HG03135 (cell line): Measurements from ENCODE around the gene MICAL3.

ENCODE experiments used
- ATAC-seq: cut with Tn5 transposase; IDR thresholded peaks from one replicate; pipeline ENCODE4 v1.9.1; 2021; ENCODE audit warnings: mild to moderate bottlenecking, moderate library complexity; ENCODE audit not compliant: unreplicated experiment

Gene MICAL3

GRCh38 chr22:17804331-17805080 lies 219.9 kb downstream of the MICAL3 start:
- ATAC-seq: no peak

- ATAC-seq: no peak
These were observed 220.6 kb downstream of the MICAL3 start for GRCh38 chr22:17803609-17804270.

GRCh38 chr22:17802822-17803221 lies 221.5 kb downstream of the MICAL3 start:
- ATAC-seq: no peak

GRCh38 chr22:17802411-17802810 lies 221.9 kb downstream of the MICAL3 start:
- no peak for ATAC-seq

GRCh38 chr22:17797721-17798559 lies 226.4 kb downstream of the MICAL3 start:
- peak; percentile 59 for ATAC-seq

- no peak for ATAC-seq
These were observed 227.7 kb downstream of the MICAL3 start for GRCh38 chr22:17796695-17797094.

- no peak for ATAC-seq
These were observed 228.5 kb downstream of the MICAL3 start for GRCh38 chr22:17795661-17796548.

- no peak for ATAC-seq
These were observed 229.4 kb downstream of the MICAL3 start for GRCh38 chr22:17794726-17795542.

- ATAC-seq: no peak
These were observed 231.4 kb downstream of the MICAL3 start for GRCh38 chr22:17792854-17793434.

- ATAC-seq: no peak
These were observed 232.1 kb downstream of the MICAL3 start for GRCh38 chr22:17792299-17792698.

- ATAC-seq: no peak
These were observed 233.2 kb downstream of the MICAL3 start for GRCh38 chr22:17791196-17791595.

GRCh38 chr22:17789379-17790200 lies 234.8 kb downstream of the MICAL3 start:
- no peak for ATAC-seq

GRCh38 chr22:17788528-17789378 lies 235.6 kb downstream of the MICAL3 start:
- ATAC-seq: no peak

- no peak for ATAC-seq
These were observed 236.5 kb downstream of the MICAL3 start for GRCh38 chr22:17787716-17788330.

GRCh38 chr22:17787241-17787640 lies 237.1 kb downstream of the MICAL3 start:
- ATAC-seq: no peak

- ATAC-seq: no peak
These were observed 237.8 kb downstream of the MICAL3 start for GRCh38 chr22:17786435-17787161.
